HepG2 (cell line): Measurements from ENCODE around the gene WDR82. TPM values are rescaled to one million over a fixed set of nuclear protein-coding genes. Genes with fewer than 3 reads are reported as not detected.

Experiments used
- AGO1 ChIP-seq: fragments of 200-400 bp; formaldehyde crosslinking; IDR thresholded peaks from 2 replicates; pipeline ENCODE4 v1.6.1; 2017; ENCODE audit warnings: mild to moderate bottlenecking, low read depth, low read length, moderate library complexity; ENCODE audit not compliant: poor library complexity, severe bottlenecking
- CREB1 ChIP-seq, 2 experiments: fragments of 450-650 bp in 1 of 2; IDR thresholded peaks; 2 replicates each; pipeline ENCODE4 v1.6.1; 2016 to 2017; ENCODE audit warnings: control low read depth in 1 of 2, mild to moderate bottlenecking in 1 of 2, missing compliant biosample characterization in 1 of 2, missing genetic modification characterization in 1 of 2
- CSRNP1 ChIP-seq: sonication (generic); formaldehyde crosslinking; IDR thresholded peaks from 2 replicates; pipeline ENCODE4 v1.8.1; 2023; ENCODE audit warnings: mild to moderate bottlenecking, missing genetic modification reagents
- DMAP1 ChIP-seq: IDR thresholded peaks from 2 replicates; pipeline ENCODE4 v1.6.1; 2016
- EHMT2 ChIP-seq: fragments of 200-600 bp; sonication (generic); IDR thresholded peaks from 2 replicates; pipeline ENCODE4 v1.7.0; 2017; ENCODE audit warnings: antibody characterized with exemption, low read depth, low read length, borderline replicate concordance
- FOXC1 ChIP-seq: sonication (generic); formaldehyde crosslinking; IDR thresholded peaks from 2 replicates; pipeline ENCODE4 v1.8.0; 2022; ENCODE audit warnings: mild to moderate bottlenecking, missing genetic modification reagents, borderline replicate concordance
- HOXD1 ChIP-seq: sonication (generic); formaldehyde crosslinking; IDR thresholded peaks from 2 replicates; pipeline ENCODE4 v1.5.0; 2020; ENCODE audit warnings: missing genetic modification reagents
- MYPOP ChIP-seq: sonication (generic); formaldehyde crosslinking; IDR thresholded peaks from 2 replicates; pipeline ENCODE4 v1.8.1; 2023; ENCODE audit warnings: mild to moderate bottlenecking, moderate library complexity, missing genetic modification reagents
- NCOR1 ChIP-seq: fragments of 200-600 bp; sonication (generic); IDR thresholded peaks from 2 replicates; pipeline ENCODE4 v1.7.0; 2017; ENCODE audit warnings: antibody characterized with exemption, low read length, borderline replicate concordance
- NFKB2 ChIP-seq: sonication (generic); formaldehyde crosslinking; IDR thresholded peaks from 2 replicates; pipeline ENCODE4 v1.4.0; 2020; ENCODE audit warnings: missing genetic modification reagents, borderline replicate concordance
- ONECUT2 ChIP-seq: sonication (generic); formaldehyde crosslinking; IDR thresholded peaks from 2 replicates; pipeline ENCODE4 v1.4.0; 2020; ENCODE audit warnings: missing genetic modification reagents
- SNAI1 ChIP-seq: sonication (generic); formaldehyde crosslinking; IDR thresholded peaks from 2 replicates; pipeline ENCODE4 v1.5.0; 2020; ENCODE audit warnings: mild to moderate bottlenecking, missing genetic modification reagents, borderline replicate concordance
- SOX13 ChIP-seq, 3 experiments: fragments of 450-650 bp in 1 of 3; sonication (generic) in 1 of 3; formaldehyde crosslinking in 1 of 3; IDR thresholded peaks in 2 of 3; conservative IDR thresholded peaks in 1 of 3; 2 replicates each; pipeline versions ENCODE4 v1.5.0 to v1.6.1; 2016 to 2020; ENCODE audit warnings: antibody characterized with exemption in 1 of 3, mild to moderate bottlenecking in 1 of 3, missing compliant biosample characterization in 1 of 3, missing genetic modification reagents in 1 of 3, moderate library complexity in 1 of 3
- SOX6 ChIP-seq, 2 experiments: fragments of 450-650 bp in 1 of 2; sonication (generic) in 1 of 2; formaldehyde crosslinking in 1 of 2; IDR thresholded peaks; 2 replicates each; pipeline versions ENCODE4 v1.4.0 to v1.6.1; 2017 to 2020; ENCODE audit warnings: antibody characterized with exemption in 1 of 2, mild to moderate bottlenecking in 1 of 2, missing genetic modification reagents in 1 of 2
- ZFP90 ChIP-seq: sonication (generic); formaldehyde crosslinking; IDR thresholded peaks from 2 replicates; pipeline ENCODE4 v1.8.0; 2022; ENCODE audit warnings: missing genetic modification reagents, mild to moderate bottlenecking, inconsistent platforms, borderline replicate concordance
- ZNF292 ChIP-seq: sonication (generic); formaldehyde crosslinking; IDR thresholded peaks from 2 replicates; pipeline ENCODE4 v1.8.1; 2022; ENCODE audit warnings: mild to moderate bottlenecking, low read depth, missing genetic modification reagents, borderline replicate concordance
- ZSCAN20 ChIP-seq: sonication (generic); formaldehyde crosslinking; IDR thresholded peaks from 2 replicates; pipeline ENCODE4 v1.4.0; 2020; ENCODE audit warnings: missing genetic modification reagents, mild to moderate bottlenecking, borderline replicate concordance
- polyA plus RNA-seq, 8 experiments: library from polyadenylated mRNA; depleted of rRNA in 3 of 8; stranded (reverse) in 7 of 8; unstranded in 1 of 8; fragments of >200 nt; fragmentation: Illumina TruSeq in 4 of 8; extraction: Trizol in 4 of 8; gene quantifications; 2 replicates each; pipeline versions ENCODE4 v1.2.1 to v1.2.3, GENCODE V29; 2011 to 2016; ENCODE audit warnings: low read depth in 4 of 8, missing spikeins in 1 of 8, mixed read lengths in 1 of 8; ENCODE audit not compliant: insufficient read depth in 1 of 8
- total RNA-seq, 5 experiments: library from RNA; depleted of rRNA; stranded (reverse); fragments of >200 nt; fragmentation: Illumina TruSeq; extraction: Trizol; gene quantifications; 2 replicates each; pipeline ENCODE4 v1.2.3, GENCODE V29; 2016; ENCODE audit warnings: low read depth in 1 of 5
- TF ChIP-seq, protein P1 (sequence below): sonication (generic); formaldehyde crosslinking; IDR thresholded peaks from 2 replicates; pipeline ENCODE4 v1.4.0; 2020; ENCODE audit warnings: low read depth, mild to moderate bottlenecking, missing genetic modification reagents
- TF ChIP-seq, protein P2 (sequence below): sonication (generic); formaldehyde crosslinking; IDR thresholded peaks from 2 replicates; pipeline ENCODE4 v1.5.1; 2020; ENCODE audit warnings: mild to moderate bottlenecking, moderate library complexity, missing genetic modification reagents
- TF ChIP-seq, protein P3 (sequence below): IDR thresholded peaks from 2 replicates; pipeline ENCODE4 v1.6.1; 2016; ENCODE audit warnings: mild to moderate bottlenecking, missing biosample characterization, missing genetic modification reagents

The WDR82 gene
- total and polyA plus RNA-seq, 2 of the 13 experiments (the other 11 are each of a cell fraction or from before 2014, with no cell fraction given): 39.1 to 59.5 TPM

GRCh38 chr3:52289747-52290595, 11.5 kb upstream of the WDR82 start (continued):
- TF ChIP-seq MYPOP (CRISPR knock-in tag) (no peak), EHMT2 (no peak; the same call in 1 of the 2 replicates), ONECUT2 (CRISPR knock-in tag) (peak; percentile 54; the same call in 1 of the 2 replicates), NCOR1 (peak; percentile 81), AGO1 (no peak), CSRNP1 (CRISPR knock-in tag) (peak; percentile 88), ZFP90 (CRISPR knock-in tag) (peak; percentile 79; the same call in 1 of the 2 replicates), HOXD1 (CRISPR knock-in tag) (peak; percentile 27; the same call in 1 of the 2 replicates), CREB1 (IDR thresholded peaks at IDR 0.05) (no peak), CREB1 (CRISPR knock-in tag; IDR thresholded peaks at IDR 0.05) (peak; percentile 76), DMAP1 (peak; percentile 96), SOX6 (IDR thresholded peaks at IDR 0.05) (no peak), SOX6 (CRISPR knock-in tag; IDR thresholded peaks at IDR 0.05) (peak; percentile 89), SNAI1 (peak; percentile 62; the same call in 1 of the 2 replicates), SOX13 (IDR thresholded peaks at IDR 0.05) (no peak), SOX13 (CRISPR knock-in tag; conservative IDR thresholded peaks at IDR 0.05 in 1 of 2, IDR thresholded peaks at IDR 0.05 in 1 of 2) (peak in 1 of 2 experiments; percentile 81; a peak in 2 of 4 replicates), NFKB2 (CRISPR knock-in tag) (peak; percentile 43; the same call in 1 of the 2 replicates), FOXC1 (CRISPR knock-in tag) (peak; percentile 56; the same call in 1 of the 2 replicates), ZNF292 (CRISPR knock-in tag) (peak; percentile 82), ZSCAN20 (CRISPR knock-in tag) (peak; percentile 51; the same call in 1 of the 2 replicates)
- TF ChIP-seq, protein P1, sequence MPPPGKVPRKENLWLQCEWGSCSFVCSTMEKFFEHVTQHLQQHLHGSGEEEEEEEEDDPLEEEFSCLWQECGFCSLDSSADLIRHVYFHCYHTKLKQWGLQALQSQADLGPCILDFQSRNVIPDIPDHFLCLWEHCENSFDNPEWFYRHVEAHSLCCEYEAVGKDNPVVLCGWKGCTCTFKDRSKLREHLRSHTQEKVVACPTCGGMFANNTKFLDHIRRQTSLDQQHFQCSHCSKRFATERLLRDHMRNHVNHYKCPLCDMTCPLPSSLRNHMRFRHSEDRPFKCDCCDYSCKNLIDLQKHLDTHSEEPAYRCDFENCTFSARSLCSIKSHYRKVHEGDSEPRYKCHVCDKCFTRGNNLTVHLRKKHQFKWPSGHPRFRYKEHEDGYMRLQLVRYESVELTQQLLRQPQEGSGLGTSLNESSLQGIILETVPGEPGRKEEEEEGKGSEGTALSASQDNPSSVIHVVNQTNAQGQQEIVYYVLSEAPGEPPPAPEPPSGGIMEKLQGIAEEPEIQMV (CRISPR knock-in tag): peak; percentile 61; the same call in 1 of the 2 replicates
- TF ChIP-seq, protein P2, sequence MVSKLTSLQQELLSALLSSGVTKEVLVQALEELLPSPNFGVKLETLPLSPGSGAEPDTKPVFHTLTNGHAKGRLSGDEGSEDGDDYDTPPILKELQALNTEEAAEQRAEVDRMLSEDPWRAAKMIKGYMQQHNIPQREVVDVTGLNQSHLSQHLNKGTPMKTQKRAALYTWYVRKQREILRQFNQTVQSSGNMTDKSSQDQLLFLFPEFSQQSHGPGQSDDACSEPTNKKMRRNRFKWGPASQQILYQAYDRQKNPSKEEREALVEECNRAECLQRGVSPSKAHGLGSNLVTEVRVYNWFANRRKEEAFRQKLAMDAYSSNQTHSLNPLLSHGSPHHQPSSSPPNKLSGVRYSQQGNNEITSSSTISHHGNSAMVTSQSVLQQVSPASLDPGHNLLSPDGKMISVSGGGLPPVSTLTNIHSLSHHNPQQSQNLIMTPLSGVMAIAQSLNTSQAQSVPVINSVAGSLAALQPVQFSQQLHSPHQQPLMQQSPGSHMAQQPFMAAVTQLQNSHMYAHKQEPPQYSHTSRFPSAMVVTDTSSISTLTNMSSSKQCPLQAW (CRISPR knock-in tag): peak; percentile 99
- TF ChIP-seq, protein P3, sequence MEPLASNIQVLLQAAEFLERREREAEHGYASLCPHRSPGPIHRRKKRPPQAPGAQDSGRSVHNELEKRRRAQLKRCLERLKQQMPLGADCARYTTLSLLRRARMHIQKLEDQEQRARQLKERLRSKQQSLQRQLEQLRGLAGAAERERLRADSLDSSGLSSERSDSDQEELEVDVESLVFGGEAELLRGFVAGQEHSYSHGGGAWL: peak; percentile 64; the same call in 1 of the 2 replicates
